D341Med (cell line): ENCODE results near the gene POTEG.
"Not testable (repeated sequence)": the region's sequence is repeated elsewhere in the genome, so short reads cannot be mapped to it uniquely, and the experiment has no call there.

Experiments used
- DNase-seq: peaks from one replicate; pipeline ENCODE4 v3.0.0; 2012; ENCODE audit warnings: low spot score

POTEG gene

GRCh38 chr14:19434241-19434640 is at the start of gene POTEG:
POTEG (minus strand) TSS chr14:19434341; CDS start chr14:19434289, 52 bp downstream.
- DNase-seq: not testable (repeated sequence)

DNA sequence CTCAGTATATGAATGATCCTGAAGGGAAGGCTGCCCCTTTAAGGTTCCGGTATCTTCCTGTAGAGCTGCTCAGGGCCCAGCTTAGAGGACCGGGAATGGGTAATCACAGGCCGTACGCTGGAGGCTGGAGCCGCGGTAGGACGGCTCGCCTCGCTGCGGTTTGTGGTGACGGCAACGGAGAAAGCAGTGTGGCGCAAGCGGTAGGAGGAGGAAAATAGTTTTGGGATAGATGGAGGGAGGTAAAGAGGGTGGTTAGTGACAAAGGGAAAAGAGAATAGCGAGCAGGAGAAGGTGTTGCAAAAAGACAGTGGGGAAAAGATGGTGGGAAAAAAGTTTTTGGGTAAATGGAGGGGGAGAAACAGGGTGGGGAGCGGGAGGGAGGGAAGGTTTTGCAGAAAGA is 48.0 kb upstream of the POTEG start:
- not testable (repeated sequence) for DNase-seq

GRCh38 chr14:19481421-19481820 is 47.3 kb upstream of the POTEG start:
- DNase-seq: not testable (repeated sequence)

DNA sequence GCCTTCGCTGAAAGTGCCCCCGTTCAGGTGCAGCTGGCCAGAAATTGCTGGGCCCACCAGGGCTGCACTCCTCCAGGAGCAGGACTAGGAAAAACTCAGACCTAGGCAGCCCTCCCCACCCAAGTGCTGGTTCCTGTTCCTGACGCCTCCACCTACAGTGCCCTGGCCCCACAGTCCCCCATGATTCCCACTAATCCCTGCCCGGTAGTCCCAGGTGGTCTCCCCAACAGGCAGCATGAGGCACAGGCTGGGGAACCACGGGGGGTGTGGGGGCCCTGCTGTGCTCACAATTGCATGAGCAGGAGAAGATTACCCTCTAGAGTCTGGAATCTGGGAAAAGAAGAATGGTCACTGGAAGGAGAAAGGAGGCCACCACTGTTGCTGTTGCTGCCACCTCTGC is 46.4 kb upstream of the POTEG start:
- not testable (repeated sequence) for DNase-seq

- DNase-seq: not testable (repeated sequence)
Measured at GRCh38 chr14:19445761-19446160, 11.6 kb upstream of the POTEG start.

- not testable (repeated sequence) for DNase-seq
Measured at GRCh38 chr14:19439826-19440225, 5.7 kb upstream of the POTEG start.

GRCh38 chr14:19439219-19439618 is 5.1 kb upstream of the POTEG start:
- not testable (repeated sequence) for DNase-seq

GRCh38 chr14:19437126-19437443 is 2.9 kb upstream of the POTEG start:
- DNase-seq: not testable (repeated sequence)

- DNase-seq: not testable (repeated sequence)
Measured at GRCh38 chr14:19436311-19437125, 2.4 kb upstream of the POTEG start.

GRCh38 chr14:19435852-19436251 is 1.7 kb upstream of the POTEG start:
- not testable (repeated sequence) for DNase-seq

DNA sequence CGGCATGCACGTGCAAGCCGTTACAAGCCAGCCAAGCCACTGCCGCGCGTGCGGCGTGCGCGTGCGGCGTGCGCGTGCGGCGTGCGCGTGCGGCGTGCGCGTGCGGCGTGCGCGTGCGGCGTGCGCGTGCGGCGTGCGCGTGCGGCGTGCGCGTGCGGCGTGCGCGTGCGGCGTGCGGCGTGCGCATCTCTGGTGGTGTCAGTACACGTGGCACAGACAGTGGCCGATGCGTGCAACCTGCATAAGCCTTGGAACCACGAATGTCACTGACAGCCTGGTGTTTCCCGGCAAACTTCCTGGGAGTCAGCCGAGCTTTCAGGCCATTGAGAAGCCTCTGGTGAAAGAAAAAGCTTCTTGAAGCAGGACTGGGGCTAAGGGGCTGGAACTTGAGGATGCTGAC is 750 bp upstream of the POTEG start:
- DNase-seq: not testable (repeated sequence)

- DNase-seq: not testable (repeated sequence)
Measured at GRCh38 chr14:19433765-19434164, 376 bp downstream of the POTEG start.

- not testable (repeated sequence) for DNase-seq
Measured at GRCh38 chr14:19408519-19408918, 25.6 kb downstream of the POTEG start.

DNA sequence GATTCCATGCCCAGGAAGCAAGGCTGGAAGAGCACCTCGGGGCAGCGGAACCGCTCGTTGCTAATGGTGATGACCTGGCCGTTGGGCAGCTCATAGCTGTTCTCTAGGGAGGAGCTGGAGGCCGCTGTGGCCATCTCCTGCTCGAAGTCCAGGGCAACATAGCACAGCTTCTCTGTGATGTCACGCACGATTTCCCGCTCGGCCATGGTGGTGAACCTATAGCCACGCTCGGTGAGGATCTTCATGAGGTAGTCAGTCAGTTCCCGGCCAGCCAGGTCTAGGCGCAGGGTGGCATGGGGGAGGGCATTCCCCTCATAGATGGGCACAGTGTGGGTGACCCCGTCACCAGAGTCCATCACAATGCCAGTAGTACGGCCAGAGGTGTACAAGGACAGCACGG is 32.0 kb downstream of the POTEG start:
- DNase-seq: not testable (repeated sequence)

DNA sequence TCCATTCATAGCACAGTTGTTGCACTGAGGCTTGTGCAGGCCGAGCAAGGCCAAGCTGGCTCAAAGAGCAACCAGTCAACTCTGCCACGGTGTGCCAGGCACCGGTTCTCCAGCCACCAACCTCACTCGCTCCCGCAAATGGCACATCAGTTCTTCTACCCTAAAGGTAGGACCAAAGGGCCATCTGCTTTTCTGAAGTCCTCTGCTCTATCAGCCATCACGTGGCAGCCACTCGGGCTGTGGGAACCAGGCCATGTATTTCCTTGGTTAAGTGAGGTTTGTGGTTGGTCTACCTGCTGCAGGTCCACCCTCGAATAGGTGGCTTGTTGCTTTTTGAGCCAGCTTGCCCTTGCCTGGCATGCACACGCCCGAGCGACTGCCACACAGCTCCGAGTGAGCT is 39.4 kb downstream of the POTEG start:
- DNase-seq: not testable (repeated sequence)

GRCh38 chr14:19390230-19390629 is 43.9 kb downstream of the POTEG start:
- not testable (repeated sequence) for DNase-seq

GRCh38 chr14:19388741-19389140 is 45.4 kb downstream of the POTEG start:
- DNase-seq: not testable (repeated sequence)

DNA sequence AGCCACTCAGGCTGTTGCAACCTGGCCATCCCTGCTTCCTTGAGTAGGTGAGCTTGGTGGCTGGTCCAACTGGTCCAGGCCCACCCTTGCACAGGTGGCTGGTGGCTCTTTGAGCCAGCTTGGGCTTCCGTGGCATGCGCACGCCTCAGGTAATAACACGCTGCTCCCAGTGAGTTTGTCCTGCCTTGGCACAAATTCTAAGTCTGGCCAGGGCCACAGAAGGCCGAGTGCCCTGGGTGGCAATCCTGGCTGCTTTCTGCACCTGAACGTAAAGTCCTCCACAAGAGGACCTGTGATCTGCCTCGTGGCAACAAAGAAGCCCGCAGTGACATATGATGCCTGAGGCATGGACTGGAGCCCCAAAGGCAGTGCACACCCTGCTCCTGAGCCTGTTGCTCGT is 47.1 kb downstream of the POTEG start:
- DNase-seq: not testable (repeated sequence)

GRCh38 chr14:19386309-19386708 is 47.8 kb downstream of the POTEG start:
- not testable (repeated sequence) for DNase-seq

DNA sequence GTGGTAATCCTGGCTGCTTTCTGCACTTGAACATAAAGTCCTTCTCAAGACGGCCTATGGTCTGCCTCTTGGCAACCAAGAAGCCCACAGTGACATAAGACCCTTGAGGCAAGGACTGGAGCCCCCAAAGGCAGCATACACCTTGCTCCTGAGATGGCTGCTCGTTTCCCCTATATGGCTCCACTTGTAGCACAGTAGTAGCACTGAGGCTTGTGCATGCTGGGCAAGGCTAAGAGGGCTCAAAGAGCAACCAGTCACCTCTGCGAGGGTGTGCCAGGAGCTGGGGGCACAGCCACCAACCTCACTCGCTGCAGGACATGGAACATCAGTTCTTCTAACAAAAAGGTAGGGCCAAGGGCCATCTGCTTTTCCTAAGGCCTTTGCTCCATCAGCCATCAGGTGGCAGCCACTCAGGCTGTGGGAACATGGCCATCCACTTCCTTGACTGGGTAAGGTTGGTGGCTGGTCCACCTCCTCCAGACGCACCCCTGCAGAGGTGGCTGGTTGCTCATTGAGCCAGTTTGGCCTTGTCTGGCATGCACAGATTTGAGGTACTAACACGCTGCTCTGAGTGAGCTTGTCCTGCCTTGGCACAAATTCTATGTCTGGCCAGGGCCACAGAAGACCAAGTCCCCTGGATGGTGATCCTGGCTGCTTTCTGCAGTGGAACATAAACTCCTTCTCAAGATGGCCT is 49.9 kb downstream of the POTEG start:
- not testable (repeated sequence) for DNase-seq

DNA sequence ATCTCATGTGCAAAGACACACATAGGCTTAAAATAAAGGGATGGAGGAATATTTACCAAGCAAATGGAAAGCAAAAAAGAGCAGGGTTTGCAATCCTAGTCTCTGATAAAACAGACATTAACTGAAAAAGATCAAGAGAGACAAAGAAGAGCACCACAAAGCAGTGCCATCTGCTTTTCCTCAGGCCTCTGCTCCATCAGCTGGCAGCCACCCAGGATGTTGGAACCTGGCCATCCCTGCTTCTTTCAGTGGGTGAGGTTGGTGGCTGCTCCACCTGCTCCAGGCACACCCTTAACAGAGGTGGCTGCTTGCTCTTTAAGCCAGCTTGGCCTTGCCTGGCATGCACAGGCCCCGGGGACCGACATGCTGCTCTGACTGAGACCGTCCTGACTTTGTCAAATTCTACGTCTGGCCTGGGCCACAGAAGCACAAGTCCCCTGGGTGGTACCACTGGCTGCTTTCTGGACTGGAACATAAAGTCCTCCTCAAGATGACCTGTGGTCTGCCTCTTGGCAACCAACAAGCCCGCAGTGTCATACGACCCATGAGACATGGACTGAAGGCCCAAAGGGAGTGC is 51.0 kb downstream of the POTEG start:
- DNase-seq: not testable (repeated sequence)

DNA sequence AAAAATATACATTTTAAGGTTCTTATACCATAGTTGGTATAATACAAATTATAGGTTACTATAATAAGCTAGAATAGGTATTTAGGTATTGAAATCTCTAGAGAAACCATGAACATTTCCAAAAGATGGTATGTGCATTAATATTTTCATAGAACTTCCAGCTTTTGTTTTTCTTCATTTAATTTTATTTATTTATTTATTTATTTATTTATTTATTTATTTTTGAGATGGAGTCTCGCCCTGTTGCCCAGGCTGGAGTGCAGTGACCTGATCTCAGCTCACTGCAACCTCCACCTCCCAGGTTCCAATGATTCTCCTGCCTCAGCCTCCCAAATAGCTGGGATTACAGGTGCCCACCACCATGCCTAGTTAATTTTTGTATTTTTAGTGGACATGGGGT is 54.0 kb downstream of the POTEG start:
- not testable (repeated sequence) for DNase-seq

- not testable (repeated sequence) for DNase-seq
Measured at GRCh38 chr14:19374451-19374903, 59.7 kb downstream of the POTEG start.
